Left forelimb (tissue), 1 donor: ENCODE data around the gene FOXJ3.

ENCODE experiments used
- DNase-seq: peaks from one replicate; pipeline ENCODE4 v3.0.0-alpha.2; 2018; ENCODE audit warnings: low spot score

The FOXJ3 gene

DNA sequence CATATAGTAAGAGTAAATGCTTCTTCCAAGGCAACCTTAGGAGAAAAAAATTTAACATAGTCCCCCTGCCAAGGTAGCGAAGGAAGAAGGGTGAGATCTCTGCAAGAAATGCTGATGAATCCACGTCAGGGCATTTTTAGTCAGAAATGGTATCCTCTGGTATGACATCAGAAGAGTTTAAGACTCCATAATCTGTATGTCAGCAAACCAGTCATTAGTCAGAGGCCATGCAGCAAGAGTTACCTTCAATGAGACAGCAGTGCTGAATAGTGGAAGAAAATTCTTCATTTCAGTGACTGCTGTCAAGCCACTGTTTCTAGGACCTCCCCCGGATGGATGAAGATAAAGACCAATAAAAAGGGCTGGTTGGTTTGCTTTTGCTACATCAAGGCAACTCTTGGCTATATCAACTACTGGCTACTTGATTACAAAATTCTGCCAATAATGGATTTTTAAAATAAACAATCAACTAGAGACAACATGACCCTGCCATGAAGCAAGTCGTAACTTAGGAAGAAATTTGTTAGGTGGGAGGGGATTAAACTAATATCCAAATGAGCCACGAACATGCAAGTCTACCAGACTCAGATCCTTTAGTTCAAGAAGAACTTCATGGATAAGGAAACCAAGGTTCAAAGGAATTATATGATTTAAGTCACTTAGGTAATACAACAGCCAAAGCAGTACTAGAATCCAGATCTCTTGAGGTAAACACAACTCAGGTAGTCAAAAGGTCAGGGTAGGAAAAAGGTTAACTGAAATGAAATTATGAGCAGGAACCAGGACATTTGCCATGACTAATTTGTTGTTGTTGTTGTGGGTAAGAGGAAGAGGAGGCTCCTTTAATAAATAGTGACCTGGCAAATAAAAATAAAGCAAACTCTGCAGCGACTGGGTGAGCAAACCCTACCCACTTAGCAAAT, 144.8 kb downstream of the FOXJ3 start:
- DNase-seq, result no peak

DNA sequence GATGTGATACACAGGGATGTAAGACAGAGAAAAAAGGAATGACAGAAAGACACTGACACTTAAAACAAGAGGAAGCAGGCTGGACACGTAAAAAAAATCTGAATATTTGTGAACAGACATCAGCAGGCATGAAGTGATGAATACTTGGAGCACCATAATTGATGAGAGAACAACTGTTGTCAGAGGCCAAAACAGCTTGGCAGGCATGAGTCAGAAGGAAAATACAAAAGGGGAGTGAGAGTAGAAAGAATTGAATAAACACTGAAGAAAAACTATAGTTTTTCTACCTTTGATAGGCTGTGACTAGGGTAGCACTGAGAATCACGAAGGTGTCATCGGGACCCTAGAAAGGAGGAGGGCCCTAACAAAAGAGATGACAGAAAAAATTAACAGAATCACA, 148.9 kb downstream of the FOXJ3 start:
- no peak for DNase-seq

GRCh38 chr1:42184616-42185015, 150.4 kb downstream of the FOXJ3 start:
- DNase-seq, result no peak

DNA sequence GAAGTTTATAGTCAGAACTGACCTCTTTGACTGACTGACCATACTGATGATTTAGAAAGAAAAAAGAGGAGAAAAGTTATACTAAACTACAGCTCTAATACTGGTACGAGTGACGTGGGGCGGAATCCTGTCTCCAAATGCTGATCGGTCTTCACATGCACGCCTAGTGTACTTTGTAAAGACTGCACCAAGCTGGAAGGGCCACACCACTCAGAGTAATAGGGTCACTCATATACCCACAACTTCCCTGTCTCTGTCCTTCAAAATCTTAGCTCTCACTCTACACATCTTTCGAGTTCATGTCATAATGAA, 151.1 kb downstream of the FOXJ3 start:
- no peak for DNase-seq

DNA sequence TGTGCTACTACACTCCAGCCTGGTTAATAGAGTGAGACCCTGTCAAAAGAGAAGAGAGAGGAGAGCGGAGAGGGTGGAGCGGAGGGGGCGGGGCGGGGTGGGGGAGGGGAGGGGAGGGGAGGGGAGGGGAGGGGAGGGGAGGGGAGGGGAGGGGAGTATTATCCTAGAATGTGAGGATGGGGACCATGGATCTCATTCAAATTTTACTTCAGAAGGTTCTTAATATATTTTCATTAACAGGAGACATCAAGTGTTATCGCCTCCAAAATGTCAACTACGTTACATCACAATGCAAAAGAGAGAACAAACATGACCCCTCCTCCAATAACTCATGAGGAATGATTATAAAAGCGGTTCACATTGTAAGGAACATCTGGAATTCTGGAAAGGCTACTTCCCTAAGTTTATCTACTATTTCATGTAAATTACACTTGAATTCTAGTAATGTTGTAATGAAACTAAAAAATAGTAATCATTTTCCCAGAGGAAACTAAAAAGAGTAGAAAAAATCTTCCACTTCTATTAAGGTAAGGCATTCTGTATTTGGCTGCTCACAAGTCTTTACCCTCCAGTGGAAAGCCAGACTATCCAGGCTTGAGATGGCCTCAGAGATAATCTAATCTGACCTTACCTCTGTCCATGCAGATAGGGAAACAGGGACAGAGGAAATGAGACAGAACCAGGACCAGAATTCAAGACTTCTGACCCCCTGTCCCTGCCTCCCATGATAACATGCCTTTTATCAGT, 151.7 kb downstream of the FOXJ3 start:
- DNase-seq, result no peak

DNA sequence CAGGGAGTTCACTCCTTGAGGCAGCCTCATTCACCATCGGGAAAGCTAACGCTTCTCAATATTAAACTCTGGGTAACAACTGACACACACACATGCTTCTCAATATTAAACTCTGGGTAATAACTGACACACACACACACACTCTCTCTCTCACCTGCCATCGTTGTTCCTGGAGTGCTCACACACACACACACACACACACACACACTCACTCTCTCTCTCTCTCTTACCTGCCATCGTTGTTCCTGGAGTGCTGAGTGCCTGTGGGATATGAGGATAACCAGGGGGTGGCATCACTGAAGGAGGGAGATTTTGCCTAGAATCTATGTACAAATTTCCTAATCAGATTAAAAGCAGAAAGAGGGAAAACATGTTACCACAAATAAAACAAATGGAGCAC, 153.3 kb downstream of the FOXJ3 start:
- no peak for DNase-seq

GRCh38 chr1:42179900-42180329, 155.1 kb downstream of the FOXJ3 start:
- no peak for DNase-seq

- DNase-seq, result no peak
Measured at GRCh38 chr1:42179275-42179674, 155.8 kb downstream of the FOXJ3 start.

DNA sequence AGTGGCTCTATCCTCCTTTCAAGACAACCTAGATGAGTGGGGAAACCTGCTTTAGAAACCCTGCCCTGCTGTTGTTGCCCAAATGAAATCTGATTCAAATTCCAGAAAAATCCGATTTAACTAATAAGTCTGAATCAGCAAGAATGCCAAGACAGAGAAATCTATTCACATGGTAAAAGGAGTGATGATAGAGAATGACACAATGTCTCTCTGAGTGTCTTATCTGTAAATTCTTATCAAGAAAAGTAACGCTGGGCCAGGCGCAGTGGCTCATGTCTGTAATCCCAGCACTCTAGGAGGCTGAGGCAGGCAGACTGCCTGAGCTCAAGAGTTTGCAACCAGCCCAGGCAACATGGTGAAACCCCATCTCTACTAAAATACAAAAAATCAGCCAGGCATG, 156.8 kb downstream of the FOXJ3 start:
- DNase-seq, result no peak

DNA sequence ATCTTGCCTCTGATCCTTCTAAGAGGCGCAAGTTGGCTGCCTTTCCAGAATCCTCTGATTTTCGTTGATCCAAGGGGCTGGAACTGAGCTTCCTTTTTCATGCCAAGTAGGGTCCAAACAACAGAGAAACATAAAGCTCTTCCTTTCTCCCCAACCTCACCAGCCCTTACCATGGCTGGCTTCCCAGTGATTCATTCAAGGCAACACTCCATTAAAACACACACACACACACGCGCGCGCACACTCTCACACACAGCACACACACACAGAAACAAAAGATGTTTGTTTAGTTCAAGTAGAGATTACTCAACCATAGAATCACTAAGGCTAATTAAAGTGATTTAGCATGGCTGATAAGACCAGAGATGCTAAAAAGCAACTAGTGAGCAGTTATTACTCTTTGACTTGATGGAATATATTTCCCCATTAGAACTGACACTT, 157.5 kb downstream of the FOXJ3 start:
- DNase-seq, result no peak

- no peak for DNase-seq
Measured at GRCh38 chr1:42176902-42177519, 158.0 kb downstream of the FOXJ3 start.

DNA sequence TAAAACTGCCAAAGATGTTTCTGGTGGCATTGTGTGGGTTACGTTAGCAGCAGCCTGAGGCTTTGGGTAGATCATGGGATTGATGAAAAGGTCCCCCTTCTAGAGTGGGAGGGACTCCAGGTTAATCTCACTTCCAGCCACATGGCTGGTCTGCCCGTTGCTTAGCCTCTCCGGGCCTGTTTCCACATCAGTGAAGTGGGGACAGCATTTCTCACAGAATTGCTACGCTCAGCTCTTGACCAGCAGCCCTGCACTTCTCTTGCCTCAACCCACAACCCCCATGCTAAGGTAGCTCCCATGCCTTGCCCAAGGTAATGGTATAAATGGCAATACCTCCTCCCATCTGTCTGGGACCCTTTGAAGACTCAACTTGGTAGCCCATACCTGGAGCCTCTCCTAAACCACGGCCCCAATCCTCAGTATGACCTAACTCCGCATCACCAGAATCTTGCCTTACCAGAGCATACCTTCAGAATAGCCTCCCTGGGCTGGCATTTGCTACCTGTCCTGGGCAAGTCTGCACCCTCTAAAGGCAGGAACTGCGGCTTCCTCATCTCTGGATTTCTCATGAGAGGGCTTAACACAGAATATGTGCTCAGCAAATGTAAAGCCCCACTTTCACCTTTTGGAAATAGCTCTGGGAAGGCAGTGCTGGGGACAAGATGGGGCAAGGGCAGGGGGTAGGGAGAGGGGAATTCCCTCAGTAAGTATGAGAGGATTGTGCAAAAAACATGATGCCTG, 159.6 kb downstream of the FOXJ3 start:
- no peak for DNase-seq

- no peak for DNase-seq
Measured at GRCh38 chr1:42173961-42174735, 160.9 kb downstream of the FOXJ3 start.

- no peak for DNase-seq
Measured at GRCh38 chr1:42173155-42173933, 161.7 kb downstream of the FOXJ3 start.

- no peak for DNase-seq
Measured at GRCh38 chr1:42172381-42173133, 162.5 kb downstream of the FOXJ3 start.

DNA sequence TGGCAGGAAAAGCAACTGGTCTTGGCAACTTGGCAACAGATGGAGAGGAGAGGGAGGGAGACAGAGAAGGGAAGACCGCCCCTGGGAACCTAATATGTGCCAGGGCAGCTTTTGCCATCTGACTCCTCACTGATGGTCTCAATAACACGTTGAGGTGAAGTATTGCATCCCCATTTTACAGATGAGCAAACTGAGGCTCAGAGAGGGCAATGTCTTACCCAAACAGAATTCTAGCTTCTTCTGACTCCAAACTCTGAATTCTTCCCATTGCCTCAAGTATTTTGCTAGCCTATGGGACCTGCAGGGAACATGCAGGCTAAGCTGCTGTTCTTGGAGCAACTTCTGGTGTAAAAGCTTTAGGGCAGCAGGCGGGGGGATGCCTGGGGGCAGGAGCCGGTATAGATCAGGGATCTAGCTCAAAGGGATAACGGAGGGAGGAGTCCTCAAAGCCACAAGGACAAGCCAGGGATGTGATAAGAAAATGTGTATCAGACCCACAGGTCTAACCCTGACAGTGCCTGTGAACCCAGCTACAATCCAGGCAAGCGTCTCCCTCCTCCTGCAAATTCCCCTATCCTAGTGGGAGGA, 163.3 kb downstream of the FOXJ3 start:
- DNase-seq, result no peak

DNA sequence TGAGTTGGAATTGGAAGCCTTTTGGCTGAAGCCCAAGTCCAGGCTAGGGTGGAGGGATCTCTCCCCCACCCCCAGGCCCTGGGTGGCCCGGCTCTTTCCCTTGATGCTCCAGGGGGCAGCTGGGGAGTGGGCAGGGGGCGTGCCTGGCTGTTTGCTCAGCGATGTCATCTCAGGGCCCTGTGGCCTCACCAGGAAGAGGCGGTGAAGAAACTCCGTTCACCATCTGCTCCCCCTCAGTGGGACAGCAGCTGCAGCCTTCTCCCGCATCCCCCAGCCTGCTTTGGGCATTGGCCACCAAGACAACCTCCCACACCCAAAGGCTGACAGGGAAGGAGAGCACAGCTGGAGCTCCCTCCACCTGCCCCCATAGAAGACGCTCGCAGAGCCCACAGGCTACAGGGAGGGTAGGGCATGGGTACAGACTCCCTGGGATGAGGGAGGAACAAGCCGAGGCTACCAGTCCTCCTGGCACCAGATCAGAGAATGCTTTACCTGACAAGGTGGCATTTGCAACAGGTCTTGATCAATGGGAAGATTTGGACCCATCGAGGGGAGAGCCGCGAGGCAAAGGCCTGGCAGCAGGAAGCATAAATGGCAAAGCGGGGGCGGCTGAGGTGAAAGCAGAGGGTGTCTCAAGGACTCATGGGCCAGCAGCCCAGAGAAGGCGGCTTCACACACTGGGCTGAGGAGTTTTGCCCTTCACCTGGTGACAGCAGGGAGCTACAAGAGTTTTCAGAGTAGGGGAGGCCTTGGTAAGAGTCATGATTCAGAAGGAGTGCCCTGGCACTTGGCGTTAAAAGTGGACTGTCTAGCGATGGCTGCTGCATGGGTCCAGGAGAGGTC, 164.0 kb downstream of the FOXJ3 start:
- DNase-seq, result no peak

GRCh38 chr1:42168763-42169162, 166.3 kb downstream of the FOXJ3 start:
- DNase-seq, result no peak

GRCh38 chr1:42168391-42168670, 166.7 kb downstream of the FOXJ3 start:
- DNase-seq, result no peak
